CD4-positive, alpha-beta T cell treated with Interleukin-6 for 4 hours (primary cell): ENCODE results near the gene NAPG.
"Not testable (repeated sequence)": the region's sequence is repeated elsewhere in the genome, so short reads cannot be mapped to it uniquely, and the experiment has no call there.

Source experiments
- DNase-seq: peaks from one replicate; pipeline ENCODE4 v3.0.0-alpha.2; 2020; ENCODE audit warnings: mixed read lengths

The NAPG gene

GRCh38 chr18:10514601-10515000 is 11.2 kb upstream of the NAPG start:
- DNase-seq, result no peak

- no peak for DNase-seq
Measured at GRCh38 chr18:10515456-10515855, 10.4 kb upstream of the NAPG start.

- no peak for DNase-seq
Measured at GRCh38 chr18:10516078-10516477, 9.7 kb upstream of the NAPG start.

GRCh38 chr18:10518595-10519255 is 7.1 kb upstream of the NAPG start:
- DNase-seq, result no peak

- no peak for DNase-seq
Measured at GRCh38 chr18:10519366-10519765, 6.5 kb upstream of the NAPG start.

- peak; percentile 66 for DNase-seq
Measured at GRCh38 chr18:10519999-10520935, 5.6 kb upstream of the NAPG start.

- DNase-seq, result no peak
Measured at GRCh38 chr18:10521566-10521965, 4.3 kb upstream of the NAPG start.

- no peak for DNase-seq
Measured at GRCh38 chr18:10522574-10522973, 3.3 kb upstream of the NAPG start.

- DNase-seq, result no peak
Measured at GRCh38 chr18:10523544-10523943, 2.3 kb upstream of the NAPG start.

- no peak for DNase-seq
Measured at GRCh38 chr18:10524507-10525370, 1.1 kb upstream of the NAPG start.

GRCh38 chr18:10525371-10525691 is 496 bp upstream of the NAPG start:
- DNase-seq, result no peak

- DNase-seq, result no peak
Measured at GRCh38 chr18:10526561-10526949, 728 bp downstream of the NAPG start.

- no peak for DNase-seq
Measured at GRCh38 chr18:10528439-10528838, 2.6 kb downstream of the NAPG start.

- no peak for DNase-seq
Measured at GRCh38 chr18:10530002-10530401, 4.2 kb downstream of the NAPG start.

GRCh38 chr18:10530852-10531251 is 5.0 kb downstream of the NAPG start:
- DNase-seq, result peak; percentile 34

GRCh38 chr18:10533111-10533510 is 7.3 kb downstream of the NAPG start:
- no peak for DNase-seq

- DNase-seq, result no peak
Measured at GRCh38 chr18:10536280-10536679, 10.5 kb downstream of the NAPG start.

GRCh38 chr18:10537765-10538164 is 11.9 kb downstream of the NAPG start:
- no peak for DNase-seq

GRCh38 chr18:10539124-10539523 is 13.3 kb downstream of the NAPG start:
- DNase-seq, result not testable (repeated sequence)

- no peak for DNase-seq
Measured at GRCh38 chr18:10543277-10543676, 17.4 kb downstream of the NAPG start.

GRCh38 chr18:10544093-10544748 is 18.4 kb downstream of the NAPG start:
- no peak for DNase-seq

GRCh38 chr18:10546557-10547300 is 20.9 kb downstream of the NAPG start:
- no peak for DNase-seq
